ENCODE measurements around the gene CCNG1. TPM values are rescaled to one million over a fixed set of nuclear protein-coding genes. Genes with fewer than 3 reads are reported as not detected.
A peak's percentile ranks its signal among the peaks of the same experiment; 100 is the strongest.
"Not testable (repeated sequence)": the region's sequence is repeated elsewhere in the genome, so short reads cannot be mapped to it uniquely, and the experiment has no call there.

The CCNG1 gene
- total RNA-seq, 2 donors from 2014 or later = 236 to 261 TPM

- H3K27me3 Mint-ChIP-seq (ENCODE audit: low read depth) = peaks cover 31% of the 10 kb centered on the region
- not testable (repeated sequence) for ATAC-seq (replicated peaks in 1 of 2); DNase-seq; H3K4me1 Mint-ChIP-seq (ENCODE audit: low read depth); H3K36me3 Mint-ChIP-seq (ENCODE audit: insufficient read depth in 2 of 2); H3K27ac Mint-ChIP-seq; H3K4me3 Mint-ChIP-seq; H3K9me3 Mint-ChIP-seq
These were observed 21.7 kb upstream of the CCNG1 start for GRCh38 chr5:163415673-163416072.

DNA sequence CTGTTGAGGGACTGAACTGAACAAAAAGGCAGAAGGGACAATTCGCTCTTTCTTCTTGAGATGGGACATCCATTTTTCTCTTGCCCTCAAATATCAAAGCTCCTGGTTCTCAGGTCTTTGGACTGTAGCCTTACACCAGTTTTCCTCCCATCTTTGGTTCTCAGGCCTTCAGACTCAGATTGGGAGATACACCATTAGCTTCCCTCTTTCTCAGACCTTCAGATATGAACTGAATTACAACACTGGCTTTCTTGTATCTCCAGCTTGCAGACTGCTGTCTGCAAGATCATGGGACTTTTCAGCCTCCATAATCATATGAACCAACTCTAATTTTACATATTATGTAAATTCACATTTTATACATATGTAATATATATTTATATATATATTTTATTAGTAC is 12.6 kb upstream of the CCNG1 start:
- ATAC-seq (replicated peaks in 1 of 2) (no peak), DNase-seq (no peak)
- no peaks in the 10 kb centered on the region for H3K36me3 Mint-ChIP-seq (ENCODE audit: insufficient read depth in 2 of 2)
- H3K27ac Mint-ChIP-seq = no peak overlapping the region
- peaks cover 7% of the 10 kb centered on the region for H3K4me1 Mint-ChIP-seq (ENCODE audit: low read depth)
- H3K27me3 Mint-ChIP-seq (ENCODE audit: low read depth) = no peaks in the 10 kb centered on the region
- H3K9me3 Mint-ChIP-seq = no peaks in the 10 kb centered on the region
- H3K4me3 Mint-ChIP-seq = no peak overlapping the region

DNA sequence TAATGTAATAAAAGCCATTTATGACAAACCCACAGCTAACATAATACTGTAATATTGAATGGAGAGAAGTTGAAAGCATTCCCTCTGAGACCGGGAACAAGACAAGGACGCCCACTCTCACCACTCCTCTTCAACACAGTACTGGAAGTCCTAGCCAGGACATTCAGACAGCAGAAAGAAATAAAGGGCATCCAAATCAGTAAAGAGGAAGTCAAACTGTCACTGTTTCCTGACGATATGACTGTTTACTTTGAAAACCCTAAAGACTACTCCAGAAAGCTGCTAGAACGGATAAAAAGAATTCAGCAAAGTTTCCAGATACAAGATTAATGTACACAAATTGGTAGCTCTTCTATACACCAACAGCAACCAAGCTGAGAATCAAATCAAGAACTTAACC is 11.3 kb upstream of the CCNG1 start:
- not testable (repeated sequence) for H3K36me3 Mint-ChIP-seq (ENCODE audit: insufficient read depth in 2 of 2); H3K9me3 Mint-ChIP-seq; H3K4me1 Mint-ChIP-seq (ENCODE audit: low read depth); DNase-seq; ATAC-seq (replicated peaks in 1 of 2); H3K27me3 Mint-ChIP-seq (ENCODE audit: low read depth)
- Mint-ChIP-seq H3K27ac (peak overlapping the region; percentile 67), H3K4me3 (peak overlapping the region in 1 of 2 donors; percentile 8)

DNA sequence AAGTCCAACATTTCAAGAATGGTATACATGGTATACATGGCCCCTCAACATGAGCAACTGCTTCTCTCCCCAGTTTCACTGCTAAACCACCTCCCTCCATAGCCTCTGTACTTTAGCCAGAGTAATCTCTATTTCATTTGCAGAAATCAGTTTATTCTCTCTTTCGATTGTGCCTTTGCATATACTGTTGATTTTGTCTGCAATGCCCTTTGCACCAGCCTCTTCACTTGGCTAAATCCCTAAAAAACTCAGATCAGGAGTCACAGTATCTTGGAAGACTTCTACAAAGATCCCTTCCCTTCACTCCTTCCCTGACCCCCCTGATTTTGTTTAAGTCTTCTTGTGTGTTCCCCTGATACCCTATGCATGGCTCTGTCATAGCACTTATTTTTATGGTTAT is 4.9 kb upstream of the CCNG1 start:
- ATAC-seq (replicated peaks in 1 of 2) (no peak), DNase-seq (no peak)
- no peaks in the 10 kb centered on the region for H3K36me3 Mint-ChIP-seq (ENCODE audit: insufficient read depth in 2 of 2)
- peaks cover 17% of the 10 kb centered on the region for H3K4me1 Mint-ChIP-seq (ENCODE audit: low read depth)
- no peaks in the 10 kb centered on the region for H3K9me3 Mint-ChIP-seq
- H3K27ac Mint-ChIP-seq = no peak overlapping the region
- no peaks in the 10 kb centered on the region for H3K27me3 Mint-ChIP-seq (ENCODE audit: low read depth)
- no peak overlapping the region for H3K4me3 Mint-ChIP-seq

DNA sequence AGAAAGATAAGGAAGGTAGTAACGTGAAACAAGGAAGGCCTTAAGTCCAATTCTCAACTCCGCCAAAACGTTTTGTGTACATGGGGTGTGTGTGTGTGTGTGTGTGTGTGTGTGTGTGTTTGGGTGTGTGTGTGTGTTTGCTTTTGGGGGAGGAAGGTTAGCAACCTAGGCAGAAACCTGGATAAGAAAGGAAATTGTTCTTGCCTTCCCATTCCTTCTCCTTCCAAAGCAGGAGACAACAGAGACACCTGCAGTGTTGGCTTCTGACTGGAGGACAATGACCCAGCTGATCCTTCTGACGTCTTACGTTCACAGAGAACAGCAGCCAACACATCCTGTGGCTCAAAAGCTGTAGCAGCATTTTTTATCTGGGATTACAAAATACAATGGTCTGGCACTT is 4.1 kb upstream of the CCNG1 start:
- Mint-ChIP-seq H3K9me3 (no peaks in the 10 kb centered on the region), H3K4me3 (peak overlapping the region in 1 of 2 donors; percentile 19), H3K27ac (no peak overlapping the region), H3K4me1 (ENCODE audit: low read depth) (peaks cover 19% of the 10 kb centered on the region), H3K36me3 (ENCODE audit: insufficient read depth in 2 of 2) (peaks cover 1 to 2% of the 10 kb centered on the region in 2 donors), H3K27me3 (ENCODE audit: low read depth) (no peaks in the 10 kb centered on the region)
- no peak for DNase-seq
- ATAC-seq (replicated peaks in 1 of 2) = no peak

GRCh38 chr5:163434401-163434866 is 3.0 kb upstream of the CCNG1 start:
- Mint-ChIP-seq H3K27ac (peak overlapping the region; percentile 69), H3K27me3 (ENCODE audit: low read depth) (no peaks in the 10 kb centered on the region), H3K4me3 (peak overlapping the region in 1 of 2 donors; percentile 75), H3K9me3 (no peaks in the 10 kb centered on the region), H3K4me1 (ENCODE audit: low read depth) (peaks cover 31% of the 10 kb centered on the region), H3K36me3 (ENCODE audit: insufficient read depth in 2 of 2) (peaks cover 2 to 3% of the 10 kb centered on the region in 2 donors)
- ATAC-seq (replicated peaks in 1 of 2) (no peak), DNase-seq (peak in 1 of 2 donors; percentile 27)

DNA sequence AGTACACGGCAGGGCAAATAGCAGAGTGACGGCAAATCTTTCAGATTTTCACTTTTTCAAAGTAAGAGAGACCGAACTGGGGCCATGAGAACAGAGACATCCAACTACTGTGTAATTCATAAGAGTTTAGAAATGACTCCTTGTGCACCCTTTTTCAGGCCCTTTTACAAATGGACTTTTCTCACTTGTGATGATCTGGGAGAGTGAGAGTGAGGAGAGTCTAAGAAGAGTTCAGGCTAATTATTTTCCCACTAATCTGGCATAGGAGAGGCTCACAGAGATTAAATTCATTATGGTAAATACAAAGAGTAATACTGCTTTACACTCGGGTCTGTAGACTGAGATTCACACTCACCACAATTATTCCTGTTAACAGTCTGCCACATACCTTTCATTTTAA is 880 bp upstream of the CCNG1 start:
- ATAC-seq (replicated peaks in 1 of 2) = no peak
- no peak for DNase-seq
- Mint-ChIP-seq H3K27me3 (ENCODE audit: low read depth) (no peaks in the 10 kb centered on the region), H3K36me3 (ENCODE audit: insufficient read depth in 2 of 2) (peaks cover 5 to 12% of the 10 kb centered on the region in 2 donors), H3K27ac (peak overlapping the region; percentile 97), H3K4me3 (peak overlapping the region; percentile 88 to 90), H3K4me1 (ENCODE audit: low read depth) (peaks cover 47% of the 10 kb centered on the region), H3K9me3 (no peaks in the 10 kb centered on the region)

DNA sequence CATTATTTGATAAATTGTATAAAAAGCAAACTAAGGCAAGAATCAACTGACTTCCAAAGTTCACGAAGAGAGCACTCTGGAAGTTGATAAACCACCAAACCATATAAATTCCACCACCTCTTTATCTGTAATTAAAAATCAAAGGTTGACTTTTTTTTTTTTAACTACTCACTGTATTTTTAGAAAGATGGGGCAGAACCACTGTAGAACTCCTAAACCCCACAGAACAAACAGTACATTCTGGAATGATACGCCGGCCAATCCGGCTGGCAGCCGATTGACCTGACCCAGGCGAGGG is 435 bp upstream of the CCNG1 start:
- ATAC-seq (replicated peaks in 1 of 2) = no peak
- Mint-ChIP-seq H3K27ac (peak overlapping the region; percentile 97), H3K27me3 (ENCODE audit: low read depth) (no peaks in the 10 kb centered on the region), H3K4me1 (ENCODE audit: low read depth) (peaks cover 47% of the 10 kb centered on the region), H3K36me3 (ENCODE audit: insufficient read depth in 2 of 2) (peaks cover 5 to 12% of the 10 kb centered on the region in 2 donors), H3K9me3 (no peaks in the 10 kb centered on the region), H3K4me3 (peak overlapping the region; percentile 88 to 90)
- no peak for DNase-seq

GRCh38 chr5:163439092-163439425 is 1.7 kb downstream of the CCNG1 start:
- Mint-ChIP-seq H3K4me3 (peak overlapping the region; percentile 88 to 90), H3K9me3 (no peaks in the 10 kb centered on the region), H3K4me1 (ENCODE audit: low read depth) (peaks cover 47% of the 10 kb centered on the region), H3K27ac (peak overlapping the region; percentile 96), H3K36me3 (ENCODE audit: insufficient read depth in 2 of 2) (peaks cover 5 to 19% of the 10 kb centered on the region in 2 donors), H3K27me3 (ENCODE audit: low read depth) (no peaks in the 10 kb centered on the region)
- peak in 1 of 2 donors; percentile 19 for DNase-seq
- ATAC-seq (replicated peaks in 1 of 2) = peak in 1 of 2 donors; percentile 40

GRCh38 chr5:163440954-163441353 is 3.6 kb downstream of the CCNG1 start:
- peaks cover 5 to 22% of the 10 kb centered on the region in 2 donors for H3K36me3 Mint-ChIP-seq (ENCODE audit: insufficient read depth in 2 of 2)
- peaks cover 40% of the 10 kb centered on the region for H3K4me1 Mint-ChIP-seq (ENCODE audit: low read depth)

DNA sequence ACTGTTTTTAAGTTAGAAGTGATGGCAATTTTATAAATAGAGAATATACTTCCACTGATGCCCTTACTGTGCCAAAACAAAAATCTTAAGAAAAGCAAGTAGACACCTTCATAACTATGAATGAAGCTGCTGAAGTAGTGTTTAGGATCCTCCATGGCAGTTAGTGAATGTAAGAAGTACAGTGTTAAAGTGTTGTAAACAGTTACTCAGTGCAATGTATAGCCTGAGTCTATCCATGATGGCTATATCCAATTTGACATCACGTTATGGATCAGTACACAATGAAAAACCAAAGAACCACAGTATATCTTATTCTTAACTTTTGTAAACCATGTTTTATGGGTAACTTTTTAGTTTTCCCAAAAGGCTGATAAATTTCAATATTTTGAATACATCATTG is 7.1 kb downstream of the CCNG1 start:
- Mint-ChIP-seq H3K4me3 (no peak overlapping the region), H3K27ac (no peak overlapping the region), H3K9me3 (no peaks in the 10 kb centered on the region), H3K27me3 (ENCODE audit: low read depth) (no peaks in the 10 kb centered on the region), H3K36me3 (ENCODE audit: insufficient read depth in 2 of 2) (peaks cover 12 to 46% of the 10 kb centered on the region in 2 donors), H3K4me1 (ENCODE audit: low read depth) (peaks cover 16% of the 10 kb centered on the region)
- ATAC-seq (replicated peaks in 1 of 2) (no peak), DNase-seq (no peak)

More at GRCh38 chr5:163440954-163441353, 3.6 kb downstream of the CCNG1 start:
- ATAC-seq (replicated peaks in 1 of 2) (no peak), DNase-seq (no peak)
- no peaks in the 10 kb centered on the region for H3K27me3 Mint-ChIP-seq (ENCODE audit: low read depth)
- peak overlapping the region; percentile 79 for H3K27ac Mint-ChIP-seq
- no peaks in the 10 kb centered on the region for H3K9me3 Mint-ChIP-seq
- H3K4me3 Mint-ChIP-seq = peak overlapping the region in 1 of 2 donors; percentile 83

GRCh38 chr5:163445345-163445744 is 8.0 kb downstream of the CCNG1 start:
- H3K36me3 Mint-ChIP-seq (ENCODE audit: insufficient read depth in 2 of 2) = peaks cover 13 to 40% of the 10 kb centered on the region in 2 donors
- no peaks in the 10 kb centered on the region for H3K27me3 Mint-ChIP-seq (ENCODE audit: low read depth)
- H3K4me1 Mint-ChIP-seq (ENCODE audit: low read depth) = peaks cover 9% of the 10 kb centered on the region
- DNase-seq (no peak), ATAC-seq (replicated peaks in 1 of 2) (no peak)
- no peaks in the 10 kb centered on the region for H3K9me3 Mint-ChIP-seq
- H3K27ac Mint-ChIP-seq = no peak overlapping the region
- no peak overlapping the region for H3K4me3 Mint-ChIP-seq

DNA sequence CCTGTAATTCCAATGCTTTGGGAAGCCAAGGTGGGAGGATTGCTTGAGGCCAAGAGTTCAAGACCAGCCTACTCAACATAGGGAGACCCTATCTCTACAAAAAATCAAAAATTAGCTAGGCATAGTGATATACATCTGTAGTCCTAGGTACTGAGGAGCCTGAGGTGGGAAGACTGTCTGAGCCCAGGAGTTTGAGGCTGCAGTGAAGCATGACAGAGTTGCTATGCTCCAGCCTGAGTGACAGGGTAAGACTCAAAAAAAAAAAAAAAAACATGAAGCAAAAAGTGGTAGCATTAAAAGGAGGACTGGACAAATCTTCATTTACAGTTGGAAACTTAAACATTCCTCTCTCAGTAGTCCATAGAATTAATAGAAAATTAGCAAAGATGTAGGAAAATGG is 9.8 kb downstream of the CCNG1 start:
- H3K4me3 Mint-ChIP-seq = no peak overlapping the region
- H3K27me3 Mint-ChIP-seq (ENCODE audit: low read depth) = no peaks in the 10 kb centered on the region
- no peaks in the 10 kb centered on the region for H3K4me1 Mint-ChIP-seq (ENCODE audit: low read depth)
- H3K36me3 Mint-ChIP-seq (ENCODE audit: insufficient read depth in 2 of 2) = peaks cover 14 to 43% of the 10 kb centered on the region in 2 donors
- no peaks in the 10 kb centered on the region for H3K9me3 Mint-ChIP-seq
- ATAC-seq (replicated peaks in 1 of 2) (no peak), DNase-seq (no peak)
- peak overlapping the region; percentile 77 for H3K27ac Mint-ChIP-seq

DNA sequence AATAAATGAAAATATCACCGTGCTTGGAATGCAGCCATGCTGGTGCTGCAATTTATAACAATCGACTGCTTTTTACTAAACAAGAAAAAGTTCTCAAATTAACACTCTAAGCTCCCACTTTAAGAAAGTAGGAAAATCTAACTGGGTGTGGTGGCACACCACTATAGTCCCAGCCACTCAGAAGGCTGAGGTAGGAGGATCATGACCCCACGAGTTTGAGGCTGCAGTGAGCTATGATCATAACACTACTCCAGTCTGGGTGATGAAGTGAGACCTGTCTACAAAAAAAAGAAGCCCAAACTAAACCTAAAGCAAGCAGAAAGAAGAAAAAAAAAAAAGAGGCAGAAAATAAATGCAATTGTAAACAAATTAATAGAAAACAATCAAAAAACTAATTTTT is 10.5 kb downstream of the CCNG1 start:
- H3K27ac Mint-ChIP-seq = peak overlapping the region; percentile 2
- H3K27me3 Mint-ChIP-seq (ENCODE audit: low read depth) = no peaks in the 10 kb centered on the region
- no peaks in the 10 kb centered on the region for H3K4me1 Mint-ChIP-seq (ENCODE audit: low read depth)
- H3K4me3 Mint-ChIP-seq = no peak overlapping the region
- no peaks in the 10 kb centered on the region for H3K9me3 Mint-ChIP-seq
- no peak for DNase-seq
- peaks cover 14 to 38% of the 10 kb centered on the region in 2 donors for H3K36me3 Mint-ChIP-seq (ENCODE audit: insufficient read depth in 2 of 2)
- no peak for ATAC-seq (replicated peaks in 1 of 2)

Data from activated T-cell treated with anti-CD3 and anti-CD28 coated beads, Interleukin-2, amount 50 U/mL, for 72 hours (primary cell).